ENCODE measurements around the gene HOXC4.

The HOXC4 gene

DNA sequence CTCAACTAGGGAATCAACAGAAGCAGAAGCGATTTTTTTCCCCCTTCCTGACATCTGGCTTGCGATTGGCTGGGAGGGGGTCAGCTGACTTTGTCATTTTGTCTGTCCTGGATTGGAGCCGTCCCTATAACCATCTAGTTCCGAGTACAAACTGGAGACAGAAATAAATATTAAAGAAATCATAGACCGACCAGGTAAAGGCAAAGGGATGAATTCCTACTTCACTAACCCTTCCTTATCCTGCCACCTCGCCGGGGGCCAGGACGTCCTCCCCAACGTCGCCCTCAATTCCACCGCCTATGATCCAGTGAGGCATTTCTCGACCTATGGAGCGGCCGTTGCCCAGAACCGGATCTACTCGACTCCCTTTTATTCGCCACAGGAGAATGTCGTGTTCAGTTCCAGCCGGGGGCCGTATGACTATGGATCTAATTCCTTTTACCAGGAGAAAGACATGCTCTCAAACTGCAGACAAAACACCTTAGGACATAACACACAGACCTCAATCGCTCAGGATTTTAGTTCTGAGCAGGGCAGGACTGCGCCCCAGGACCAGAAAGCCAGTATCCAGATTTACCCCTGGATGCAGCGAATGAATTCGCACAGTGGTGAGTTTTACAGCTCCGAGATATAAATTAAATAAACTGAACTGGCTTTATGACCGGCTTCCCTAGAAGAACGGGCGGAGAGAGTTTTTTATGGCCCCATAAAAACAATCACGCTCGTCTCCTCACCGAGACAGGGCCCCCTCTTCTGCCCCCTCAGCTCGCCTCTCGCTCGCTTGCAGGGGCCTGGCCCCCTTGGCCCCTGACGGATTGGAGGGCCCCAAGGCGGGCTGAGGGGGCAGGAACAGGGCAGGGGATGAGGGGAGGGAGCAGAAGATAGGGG, 25.1 kb upstream of the HOXC4 start, which contains the start of gene HOXC6:
Gene HOXC6, plus strand, starts transcription at position 127 of the 888 bp plus-strand sequence. Its CDS starts 82 bp downstream, at position 209.
- DNase-seq (ENCODE audit: low read depth, low spot score) = no peak

DNA sequence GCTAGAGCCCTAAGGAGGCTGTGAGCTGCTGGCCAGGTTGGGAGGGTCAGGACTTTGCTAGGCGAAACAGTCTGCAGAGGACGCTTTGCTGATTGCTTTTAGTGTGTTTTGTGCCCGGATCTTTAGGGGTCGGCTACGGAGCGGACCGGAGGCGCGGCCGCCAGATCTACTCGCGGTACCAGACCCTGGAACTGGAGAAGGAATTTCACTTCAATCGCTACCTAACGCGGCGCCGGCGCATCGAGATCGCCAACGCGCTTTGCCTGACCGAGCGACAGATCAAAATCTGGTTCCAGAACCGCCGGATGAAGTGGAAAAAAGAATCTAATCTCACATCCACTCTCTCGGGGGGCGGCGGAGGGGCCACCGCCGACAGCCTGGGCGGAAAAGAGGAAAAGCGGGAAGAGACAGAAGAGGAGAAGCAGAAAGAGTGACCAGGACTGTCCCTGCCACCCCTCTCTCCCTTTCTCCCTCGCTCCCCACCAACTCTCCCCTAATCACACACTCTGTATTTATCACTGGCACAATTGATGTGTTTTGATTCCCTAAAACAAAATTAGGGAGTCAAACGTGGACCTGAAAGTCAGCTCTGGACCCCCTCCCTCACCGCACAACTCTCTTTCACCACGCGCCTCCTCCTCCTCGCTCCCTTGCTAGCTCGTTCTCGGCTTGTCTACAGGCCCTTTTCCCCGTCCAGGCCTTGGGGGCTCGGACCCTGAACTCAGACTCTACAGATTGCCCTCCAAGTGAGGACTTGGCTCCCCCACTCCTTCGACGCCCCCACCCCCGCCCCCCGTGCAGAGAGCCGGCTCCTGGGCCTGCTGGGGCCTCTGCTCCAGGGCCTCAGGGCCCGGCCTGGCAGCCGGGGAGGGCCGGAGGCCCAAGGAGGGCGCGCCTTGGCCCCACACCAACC, 23.9 kb upstream of the HOXC4 start:
- no peak for DNase-seq (ENCODE audit: low read depth, low spot score)

DNA sequence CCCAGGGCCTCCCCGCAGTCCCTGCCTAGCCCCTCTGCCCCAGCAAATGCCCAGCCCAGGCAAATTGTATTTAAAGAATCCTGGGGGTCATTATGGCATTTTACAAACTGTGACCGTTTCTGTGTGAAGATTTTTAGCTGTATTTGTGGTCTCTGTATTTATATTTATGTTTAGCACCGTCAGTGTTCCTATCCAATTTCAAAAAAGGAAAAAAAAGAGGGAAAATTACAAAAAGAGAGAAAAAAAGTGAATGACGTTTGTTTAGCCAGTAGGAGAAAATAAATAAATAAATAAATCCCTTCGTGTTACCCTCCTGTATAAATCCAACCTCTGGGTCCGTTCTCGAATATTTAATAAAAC, 23.2 kb upstream of the HOXC4 start:
- DNase-seq (ENCODE audit: low read depth, low spot score) = no peak

DNA sequence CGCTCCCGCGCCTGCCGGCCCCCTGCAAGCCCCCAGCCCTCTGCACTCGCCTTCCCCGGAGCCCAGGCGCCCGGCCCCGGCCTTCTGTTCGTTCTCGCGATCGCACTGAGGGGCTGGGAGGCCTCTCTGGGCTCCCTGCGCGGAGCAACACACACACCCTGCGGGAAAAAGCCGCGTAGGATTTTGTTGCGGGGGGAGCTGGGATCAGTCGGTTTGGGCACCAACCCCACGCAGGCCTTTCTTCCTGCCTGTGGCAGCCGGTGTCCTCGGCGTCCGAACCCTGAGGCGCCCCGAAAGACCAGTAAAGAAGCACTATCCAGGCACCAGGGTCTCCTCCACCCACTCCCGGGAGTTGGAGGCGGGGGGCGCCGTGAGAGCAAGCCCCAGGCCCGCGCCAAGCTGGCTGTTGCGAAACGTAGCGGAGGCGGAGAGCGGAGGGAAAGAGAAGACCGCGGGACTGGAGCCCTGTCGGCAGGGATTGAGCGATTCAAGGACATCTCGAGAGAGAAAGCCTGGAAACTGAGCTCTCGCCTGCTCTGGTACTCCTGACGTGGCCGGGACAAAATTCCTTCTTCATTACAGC, 22.7 kb upstream of the HOXC4 start:
- peak; percentile 84 for DNase-seq (ENCODE audit: low read depth, low spot score)

DNA sequence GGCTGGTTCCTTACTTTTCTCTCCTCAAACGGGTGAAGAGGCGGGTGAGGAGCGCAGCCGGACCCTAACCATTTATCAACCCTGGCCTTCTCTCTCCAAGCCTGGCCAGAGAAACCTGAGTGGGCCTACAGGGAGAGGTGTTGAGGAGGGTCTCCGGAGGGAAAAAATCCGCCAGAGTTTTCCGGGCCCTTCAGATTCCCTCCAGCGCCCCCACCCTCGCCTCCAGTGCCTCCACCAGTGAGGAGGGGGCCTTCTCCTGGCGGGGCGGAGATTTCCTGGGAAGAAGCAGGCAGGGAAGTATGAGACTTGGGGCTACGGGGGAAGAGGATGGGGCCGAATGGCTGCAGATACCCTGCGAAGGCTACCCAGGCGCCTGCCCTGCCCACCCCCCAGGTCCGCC, 22.2 kb upstream of the HOXC4 start:
- no peak for DNase-seq (ENCODE audit: low read depth, low spot score)

DNA sequence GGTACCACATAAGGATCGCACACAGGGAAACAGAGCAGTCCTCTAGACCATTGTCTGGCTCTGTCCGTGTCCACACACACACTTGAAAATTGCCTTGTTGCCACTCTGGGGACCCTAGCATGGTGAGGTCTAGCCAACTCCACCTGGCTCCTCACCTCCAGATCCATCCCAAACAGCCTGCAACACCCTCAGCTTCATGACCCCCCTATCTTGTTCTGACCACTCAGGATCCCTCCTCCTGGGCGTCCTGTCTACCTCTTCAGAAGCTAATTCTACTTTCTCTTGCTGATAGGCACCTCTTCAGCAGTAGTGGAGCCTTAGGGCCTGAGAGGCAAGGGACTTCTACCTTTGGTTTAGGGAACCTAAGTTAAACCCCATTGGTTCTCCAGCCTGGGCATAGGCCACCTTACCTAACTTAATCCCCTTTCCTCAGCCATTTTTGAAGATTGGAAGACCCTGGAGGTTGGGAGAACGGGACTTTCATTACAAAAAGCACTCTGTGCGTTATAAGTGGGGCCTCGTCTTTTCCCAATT, 21.5 kb upstream of the HOXC4 start:
- DNase-seq (ENCODE audit: low read depth, low spot score) = no peak

DNA sequence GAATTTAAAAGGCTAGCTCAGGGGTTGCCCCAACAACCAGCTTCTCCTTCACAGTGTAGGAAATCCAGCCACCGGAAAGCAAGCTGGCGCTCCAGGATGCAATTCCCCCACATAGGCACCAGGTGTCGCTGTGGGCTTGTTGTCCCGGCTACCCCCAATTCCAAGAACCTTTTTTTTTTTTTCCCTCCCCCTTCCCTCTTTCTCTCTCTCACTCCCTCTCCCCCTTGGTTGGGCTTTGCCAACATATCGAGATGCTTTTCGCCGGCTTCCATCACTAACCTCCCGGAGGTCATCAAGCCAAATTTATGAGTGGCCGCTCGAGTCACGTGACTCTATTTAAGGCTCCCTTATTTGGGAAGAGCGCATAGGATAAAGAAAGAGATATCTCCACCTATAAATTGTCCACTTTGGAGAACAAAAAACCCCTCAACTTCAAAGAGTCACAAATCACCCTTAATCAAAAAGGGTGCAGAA, 21.0 kb upstream of the HOXC4 start, which contains the start of gene HOXC5:
Gene HOXC5, plus strand, starts transcription at position 424 of the 474 bp plus-strand sequence. CDS start 73 bp downstream, outside the sequence.
- peak; percentile 99 for DNase-seq (ENCODE audit: low read depth, low spot score)

DNA sequence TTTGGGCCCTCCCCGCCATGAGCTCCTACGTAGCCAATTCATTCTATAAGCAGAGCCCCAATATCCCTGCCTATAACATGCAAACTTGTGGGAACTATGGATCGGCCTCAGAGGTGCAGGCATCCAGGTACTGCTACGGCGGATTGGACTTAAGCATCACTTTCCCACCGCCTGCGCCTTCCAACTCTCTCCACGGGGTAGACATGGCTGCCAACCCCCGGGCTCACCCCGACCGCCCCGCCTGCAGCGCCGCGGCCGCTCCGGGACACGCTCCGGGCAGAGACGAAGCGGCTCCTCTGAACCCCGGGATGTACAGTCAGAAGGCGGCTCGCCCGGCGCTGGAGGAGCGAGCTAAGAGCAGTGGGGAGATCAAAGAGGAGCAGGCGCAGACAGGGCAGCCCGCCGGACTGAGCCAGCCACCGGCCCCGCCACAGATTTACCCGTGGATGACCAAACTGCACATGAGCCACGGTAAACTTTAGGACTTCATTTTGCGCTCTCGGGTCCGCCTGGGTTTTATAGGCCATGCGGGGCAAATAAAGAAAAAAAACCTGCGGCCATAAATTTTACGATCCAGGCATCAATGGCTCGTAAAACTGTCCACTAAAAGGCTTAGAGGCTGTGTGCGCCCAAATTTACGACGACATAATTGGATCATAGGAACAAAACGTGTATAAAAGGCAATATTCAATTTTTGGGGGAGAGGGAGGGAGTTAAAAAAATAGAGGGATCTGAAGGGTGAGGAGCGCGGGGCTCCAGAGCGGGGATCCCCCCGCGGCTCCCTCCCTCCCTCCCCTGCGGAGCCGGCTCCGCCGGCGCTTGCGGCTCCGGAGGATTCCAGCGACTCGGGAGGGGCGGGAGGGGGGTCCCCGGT, 20.3 kb upstream of the HOXC4 start:
- DNase-seq (ENCODE audit: low read depth, low spot score) = peak; percentile 81

DNA sequence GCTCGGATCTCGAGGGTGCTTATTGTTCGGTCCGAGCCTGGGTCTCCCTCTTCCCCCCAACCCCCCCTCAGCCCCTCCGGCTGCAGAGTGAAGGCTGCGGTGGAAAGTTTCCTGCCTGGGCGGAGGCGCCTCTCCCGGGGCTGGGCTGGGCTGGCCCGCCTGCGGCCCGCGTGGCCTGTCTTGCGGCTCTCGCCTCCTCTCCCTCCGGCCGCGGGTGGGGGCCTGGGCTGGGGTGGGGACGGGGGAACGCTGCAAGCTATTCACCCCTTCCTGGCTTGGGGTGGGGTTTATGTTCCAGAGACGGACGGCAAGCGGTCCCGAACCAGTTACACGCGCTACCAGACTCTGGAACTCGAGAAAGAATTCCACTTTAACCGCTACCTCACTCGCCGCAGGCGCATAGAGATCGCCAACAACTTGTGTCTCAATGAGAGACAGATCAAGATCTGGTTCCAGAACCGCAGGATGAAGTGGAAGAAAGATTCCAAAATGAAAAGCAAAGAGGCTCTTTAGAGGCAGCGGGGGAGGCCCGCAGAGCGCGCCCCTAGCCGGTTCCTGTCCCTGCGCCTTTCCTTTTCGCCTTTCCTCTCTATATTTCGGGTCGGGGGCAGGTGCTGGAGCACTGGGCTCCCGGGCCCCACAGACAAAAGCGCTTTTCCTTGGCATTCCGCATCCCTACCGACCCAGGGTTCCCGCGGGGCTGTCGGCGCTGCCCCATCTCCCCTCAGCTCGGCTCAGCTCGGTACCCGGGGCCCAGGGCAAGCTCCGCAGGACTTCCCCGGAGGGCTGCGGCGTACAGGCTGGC, 19.5 kb upstream of the HOXC4 start:
- no peak for DNase-seq (ENCODE audit: low read depth, low spot score)

DNA sequence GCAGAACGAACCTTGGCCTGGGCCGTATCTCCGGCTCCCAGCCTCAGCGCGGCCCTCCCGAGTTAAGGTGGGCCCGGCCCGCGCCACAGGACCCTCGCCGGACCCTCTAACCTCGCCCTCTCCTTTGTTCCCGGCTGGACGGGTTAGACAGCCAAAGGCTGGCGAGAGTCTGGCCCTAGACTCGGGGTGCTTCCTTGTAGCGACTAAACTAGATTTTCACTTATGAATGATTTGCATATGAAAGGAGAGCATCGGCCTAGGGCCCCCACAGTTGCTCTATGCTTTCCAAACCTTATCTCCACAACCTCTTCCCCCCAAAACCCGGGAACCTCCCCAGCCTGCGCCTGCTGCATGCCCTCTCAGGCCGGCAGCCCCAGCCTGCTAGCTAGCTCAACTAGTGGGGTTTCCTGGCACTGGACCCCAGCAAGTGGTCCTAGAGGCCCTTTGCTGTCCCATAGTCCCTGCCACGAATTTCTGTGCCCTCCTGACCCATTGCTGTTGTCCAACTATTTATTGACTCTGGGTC, 18.8 kb upstream of the HOXC4 start:
- DNase-seq (ENCODE audit: low read depth, low spot score) = no peak

DNA sequence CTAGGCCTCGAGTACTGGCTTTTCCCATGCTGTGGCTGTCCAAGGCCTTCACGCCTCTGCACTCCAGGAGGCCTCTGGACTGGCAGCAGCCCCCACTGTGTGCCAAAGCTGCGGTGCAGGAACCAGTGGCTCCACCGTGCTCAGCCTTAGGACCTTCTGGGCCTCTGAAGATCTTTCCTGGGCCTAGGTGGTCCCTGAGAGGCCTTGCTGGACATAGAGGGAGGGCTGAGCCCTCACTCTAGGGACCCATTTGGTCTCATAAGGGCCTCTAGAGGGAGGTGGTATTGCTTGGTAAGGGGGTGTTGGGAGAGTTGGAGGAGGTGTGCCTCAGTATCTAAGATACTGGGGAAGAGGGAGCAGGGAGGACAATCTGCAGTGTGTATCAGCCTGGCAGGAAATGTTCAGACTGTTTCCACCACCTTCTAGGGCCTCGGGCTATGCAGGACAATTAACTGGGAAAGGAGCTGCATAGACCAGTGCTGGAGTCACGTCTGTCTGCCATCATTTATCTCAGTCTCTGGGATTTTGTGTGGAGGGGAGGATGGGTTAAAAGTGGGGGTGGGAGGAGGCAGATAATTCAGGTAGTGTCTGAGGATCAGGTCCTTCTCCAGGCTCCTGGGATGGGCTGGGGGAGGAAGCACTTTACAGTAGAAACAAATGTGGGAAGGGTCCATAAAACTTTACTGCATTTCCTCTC, 17.9 kb upstream of the HOXC4 start:
- DNase-seq (ENCODE audit: low read depth, low spot score) = no peak

DNA sequence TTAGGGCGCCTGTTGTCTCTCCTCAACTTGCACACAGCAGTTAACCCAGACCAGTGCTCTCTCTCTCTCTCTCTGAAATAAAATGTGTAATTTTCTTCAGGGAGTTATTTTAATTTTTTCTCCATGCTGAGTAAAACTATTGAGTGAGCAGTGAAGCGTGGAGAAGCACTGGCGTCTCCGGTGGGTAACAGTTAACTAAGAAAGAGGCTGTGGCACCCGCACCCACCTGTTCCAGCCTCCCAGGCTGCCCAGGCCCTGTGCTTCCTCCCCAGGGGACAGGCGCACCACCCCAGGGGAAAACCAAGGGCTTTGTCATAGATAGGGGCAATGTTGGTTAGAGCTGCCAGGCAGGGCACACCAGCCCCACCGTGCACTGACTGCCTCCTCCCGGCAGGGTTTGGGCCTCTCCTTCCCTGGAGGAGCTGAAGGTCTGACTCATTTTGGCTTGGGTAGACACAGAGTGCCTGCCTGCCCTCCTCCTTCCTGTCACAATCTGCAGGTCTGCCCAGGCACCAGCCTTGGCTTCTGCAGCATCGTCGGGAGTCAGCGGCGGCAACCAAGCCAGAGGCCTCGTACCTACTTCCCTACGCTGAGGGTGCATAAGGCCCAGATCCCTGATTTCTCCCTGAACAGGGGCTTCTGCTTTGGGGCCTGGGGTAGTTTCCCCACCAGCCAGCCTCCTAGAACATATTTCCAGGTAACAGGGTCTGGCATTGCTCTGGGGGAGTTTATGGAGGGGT, 16.8 kb upstream of the HOXC4 start:
- DNase-seq (ENCODE audit: low read depth, low spot score) = peak; percentile 64

DNA sequence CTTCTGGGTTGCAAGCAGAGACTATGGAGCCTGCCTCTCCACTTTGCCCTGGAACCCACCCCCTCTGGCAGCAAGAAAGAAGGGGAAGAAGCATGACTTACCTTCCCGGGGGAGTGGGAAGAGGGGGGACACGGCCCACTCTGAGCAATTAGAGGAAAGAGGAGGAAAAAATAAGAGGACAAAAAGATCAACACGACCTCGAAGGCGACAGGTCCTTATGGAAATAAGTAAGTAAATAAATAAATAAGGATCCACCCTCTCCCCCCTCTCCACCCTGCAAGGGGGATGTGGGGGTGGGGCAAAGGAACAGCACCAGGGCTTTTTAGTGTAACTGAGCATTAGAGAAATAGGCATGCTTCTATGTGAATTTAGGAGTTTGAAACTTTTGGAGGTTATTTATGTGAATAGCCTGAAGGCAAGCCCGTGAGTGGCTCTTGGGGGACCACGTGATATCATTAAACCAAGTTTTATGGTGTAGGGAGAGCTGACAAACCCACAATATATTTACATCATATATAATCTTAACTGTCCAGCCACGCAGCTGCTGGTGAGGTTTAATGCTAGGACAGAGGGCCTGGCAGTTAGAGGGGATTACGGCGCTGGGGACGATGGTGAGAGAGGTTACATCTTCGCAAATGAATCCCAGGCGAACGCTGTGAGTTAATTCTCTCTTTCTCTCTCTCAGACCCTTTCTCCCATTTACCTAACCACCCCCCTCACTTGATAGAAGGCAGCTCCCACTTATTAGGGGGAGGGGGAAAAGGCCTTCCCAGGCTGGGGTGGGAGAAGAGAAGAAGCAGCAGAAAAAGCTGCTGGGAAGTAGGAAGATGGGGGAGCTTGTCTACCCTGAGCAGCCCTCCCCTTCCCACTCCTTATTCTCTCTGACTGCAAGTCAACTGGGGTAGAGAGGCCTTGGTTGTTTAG, 16.0 kb upstream of the HOXC4 start:
- no peak for DNase-seq (ENCODE audit: low read depth, low spot score)

DNA sequence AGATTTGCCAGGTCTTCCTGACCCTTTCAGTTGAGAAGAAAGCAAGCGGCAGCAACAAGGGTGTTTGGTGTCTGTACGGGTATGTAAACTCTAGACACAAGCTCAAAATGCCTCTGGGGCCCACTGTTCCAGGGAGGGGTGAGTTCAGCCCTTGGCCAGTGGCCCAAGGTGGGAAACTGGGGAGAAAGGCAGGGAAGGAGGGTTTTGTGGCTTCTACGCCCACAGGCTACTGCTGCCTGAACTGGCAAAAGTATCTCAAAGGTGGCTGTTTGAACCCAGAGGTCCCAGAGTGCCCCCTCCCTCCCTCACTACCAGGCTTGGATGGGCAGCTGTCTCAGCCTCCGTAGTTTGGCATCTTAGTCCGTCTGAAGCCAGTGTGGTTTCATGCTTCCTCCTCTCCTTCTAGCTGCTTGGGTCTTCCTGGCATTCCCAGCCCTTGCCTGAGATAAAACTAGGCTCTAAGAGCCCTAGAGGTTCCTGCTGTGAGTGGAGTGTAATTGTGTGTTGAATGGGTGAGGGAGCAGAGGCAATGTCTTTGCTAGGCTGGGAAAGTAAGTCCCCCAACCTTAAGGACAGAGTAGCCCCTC, 15.3 kb upstream of the HOXC4 start:
- DNase-seq (ENCODE audit: low read depth, low spot score) = no peak

DNA sequence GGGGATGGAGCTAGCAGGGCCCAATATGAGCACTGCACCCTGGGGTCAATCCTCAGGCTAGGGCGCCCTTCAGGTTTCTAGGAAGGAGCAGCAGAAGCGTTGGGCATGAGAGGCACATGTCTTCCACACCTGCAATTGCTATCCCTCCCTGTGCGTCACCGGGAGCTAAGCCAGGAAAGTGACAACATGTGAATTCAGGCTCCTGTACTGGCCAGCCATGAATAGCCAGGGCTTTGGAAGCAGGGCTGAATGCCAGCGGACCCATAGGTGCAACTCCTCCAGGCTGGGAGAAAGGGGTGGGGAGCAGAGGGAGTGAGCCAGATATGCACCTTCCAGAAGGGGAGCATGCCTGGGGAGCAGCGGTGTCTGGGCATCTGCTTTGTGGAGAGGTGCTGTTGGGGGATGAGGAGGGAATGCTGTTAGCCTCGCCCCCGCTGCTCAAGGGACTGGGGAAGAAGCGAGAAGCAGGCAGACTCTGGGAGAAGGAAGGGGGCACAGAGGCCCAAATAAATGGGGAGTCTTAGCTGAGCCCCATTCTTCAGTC, 14.7 kb upstream of the HOXC4 start:
- DNase-seq (ENCODE audit: low read depth, low spot score) = no peak

DNA sequence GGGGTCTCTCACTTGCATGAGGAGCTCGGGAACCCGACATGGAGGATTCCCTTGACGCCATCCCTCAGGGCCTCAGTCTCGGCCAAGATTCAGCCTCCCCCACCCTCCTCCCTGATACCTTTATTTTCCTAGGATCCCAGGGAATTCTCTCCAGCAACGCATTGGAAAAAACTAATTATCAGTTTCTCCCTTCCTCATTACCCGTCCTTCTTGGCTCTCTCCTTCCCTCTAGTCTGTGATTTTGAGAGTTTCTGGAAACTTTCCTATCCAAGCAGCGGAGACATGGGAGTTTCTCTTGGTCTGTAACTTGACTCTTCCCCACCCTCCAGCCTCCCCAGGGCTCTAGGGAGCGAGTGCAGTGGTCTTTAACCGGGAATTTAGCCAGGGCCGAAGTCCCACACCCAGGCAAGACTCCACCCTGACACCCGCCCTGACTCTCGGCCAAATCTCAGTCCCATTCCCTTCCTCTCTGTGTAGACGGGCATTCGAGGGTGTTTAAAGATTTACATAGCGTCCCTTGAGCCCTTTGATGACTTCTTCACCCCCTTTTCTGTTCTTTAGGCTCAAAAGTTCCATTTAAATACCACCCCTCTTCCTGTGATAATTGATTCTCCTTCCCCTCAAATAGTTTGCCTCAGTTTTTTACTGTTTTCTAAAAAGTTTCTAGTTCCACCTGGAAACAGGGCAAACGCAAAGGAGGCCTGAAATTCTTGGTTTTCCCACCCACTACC, 14.1 kb upstream of the HOXC4 start:
- peak; percentile 63 for DNase-seq (ENCODE audit: low read depth, low spot score)
